HG02973 (cell line): Measurements from ENCODE around the gene ACP5.

Experiments
- ATAC-seq: cut with Tn5 transposase; IDR thresholded peaks from one replicate; pipeline ENCODE4 v1.9.1; 2021; ENCODE audit warnings: moderate library complexity; ENCODE audit not compliant: unreplicated experiment

The ACP5 gene

GRCh38 chr19:11549386-11549953 is 28.0 kb downstream of the ACP5 start:
- no peak for ATAC-seq

GRCh38 chr19:11547929-11548700 is 29.3 kb downstream of the ACP5 start:
- ATAC-seq: no peak

- ATAC-seq: no peak
Observed at GRCh38 chr19:11541238-11541637, 36.2 kb downstream of the ACP5 start.

GRCh38 chr19:11540645-11541044 is 36.8 kb downstream of the ACP5 start:
- no peak for ATAC-seq

- ATAC-seq: no peak
Observed at GRCh38 chr19:11539495-11540365, 37.7 kb downstream of the ACP5 start.

- no peak for ATAC-seq
Observed at GRCh38 chr19:11538232-11539036, 39.0 kb downstream of the ACP5 start, which contains the start of gene CNN1. Gene CNN1, plus strand, starts transcription at chr19:11538851. Its CDS starts 77 bp downstream, at chr19:11538928.

GRCh38 chr19:11535792-11536595 is 41.5 kb downstream of the ACP5 start:
- ATAC-seq: no peak

GRCh38 chr19:11534948-11535347 is 42.5 kb downstream of the ACP5 start:
- ATAC-seq: no peak

- ATAC-seq: no peak
Observed at GRCh38 chr19:11534538-11534937, 42.9 kb downstream of the ACP5 start.

GRCh38 chr19:11530432-11530831 is 47.0 kb downstream of the ACP5 start:
- no peak for ATAC-seq

- ATAC-seq: peak; percentile 91
Observed at GRCh38 chr19:11528551-11529341, 48.7 kb downstream of the ACP5 start, which contains the start of gene ECSIT. Gene ECSIT, minus strand, starts transcription at chr19:11529134. Its CDS starts 9,964 bp downstream, at chr19:11519170.
